Parathyroid adenoma (tissue), 2 donors: Measurements from ENCODE around the gene NEO1.

ENCODE experiments used
- H2AFZ ChIP-seq: fragments of 300-600 bp; sonication (generic); one replicate; pipeline ENCODE4 v1.7.0; 2017; ENCODE audit warnings: antibody characterized with exemption, mild to moderate bottlenecking
- H3K27ac ChIP-seq: fragments of 300-600 bp; sonication (generic); one replicate; pipeline ENCODE4 v1.7.0; 2017
- H3K27me3 ChIP-seq: fragments of 300-600 bp; sonication (generic); one replicate; pipeline ENCODE4 v1.7.0; 2017; ENCODE audit warnings: low read length; ENCODE audit not compliant: control insufficient read depth, insufficient read depth
- H3K36me3 ChIP-seq: fragments of 300-600 bp; sonication (generic); one replicate; pipeline ENCODE4 v1.7.0; 2017; ENCODE audit warnings: low read length; ENCODE audit not compliant: control insufficient read depth, insufficient read depth
- H3K4me1 ChIP-seq: fragments of 300-600 bp; sonication (generic); one replicate; pipeline ENCODE4 v1.7.0; 2017; ENCODE audit warnings: control low read depth
- H3K4me2 ChIP-seq: fragments of 300-600 bp; sonication (generic); one replicate; pipeline ENCODE4 v1.7.0; 2017; ENCODE audit warnings: low read length
- H3K4me3 ChIP-seq: fragments of 300-600 bp; sonication (generic); one replicate; pipeline ENCODE4 v1.7.0; 2017; ENCODE audit warnings: low read depth, low read length
- H3K79me2 ChIP-seq: fragments of 300-600 bp; sonication (generic); one replicate; pipeline ENCODE4 v1.7.0; 2017; ENCODE audit warnings: control low read depth
- H3K9ac ChIP-seq: fragments of 300-600 bp; sonication (generic); one replicate; pipeline ENCODE4 v1.7.0; 2017; ENCODE audit warnings: mild to moderate bottlenecking
- H3K9me3 ChIP-seq: fragments of 300-600 bp; sonication (generic); one replicate; pipeline ENCODE4 v1.7.0; 2017; ENCODE audit warnings: low read length; ENCODE audit not compliant: control insufficient read depth
- TF ChIP-seq, protein P1 (sequence below): fragments of 300-600 bp; sonication (generic); IDR thresholded peaks from one replicate; pipeline ENCODE4 v1.7.0; 2017; ENCODE audit warnings: antibody characterized with exemption, mild to moderate bottlenecking
- donor health status: primary hyperparathyroidism.

Gene NEO1

DNA sequence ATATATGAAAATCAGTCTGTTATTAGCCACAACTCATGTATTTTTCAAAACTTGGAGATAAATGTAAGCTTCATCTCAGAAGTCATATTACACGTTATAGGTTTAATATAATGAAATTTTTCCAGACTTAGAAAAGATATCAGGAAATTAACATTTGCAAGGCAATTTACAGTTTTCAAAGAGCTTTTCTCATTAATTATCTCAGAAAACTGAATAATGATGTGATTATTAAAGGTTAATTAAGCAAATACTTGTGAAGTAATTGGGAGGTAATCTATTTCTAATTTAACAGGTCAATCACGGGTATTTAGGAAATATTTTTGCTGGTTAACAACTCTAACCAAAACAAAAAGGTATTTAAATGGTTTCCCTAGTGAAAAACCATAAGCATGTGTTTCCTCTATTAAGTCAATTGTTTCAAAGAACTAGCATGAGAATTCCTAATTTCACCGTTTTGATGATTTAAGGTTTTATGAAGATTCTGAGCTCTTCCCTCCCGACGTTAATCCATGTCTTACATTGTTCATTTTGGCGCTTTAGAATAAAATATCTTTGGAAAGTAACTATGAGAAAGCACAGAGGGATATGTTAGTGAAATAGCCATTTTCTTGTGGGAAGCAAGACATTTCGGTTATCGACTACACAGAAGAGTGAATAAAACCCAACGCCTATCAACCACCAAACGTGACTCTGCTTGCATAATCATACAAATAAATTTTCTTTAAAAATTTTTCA, 1.5 kb upstream of the NEO1 start:
- Histone ChIP-seq H3K27me3 (no peaks in the 10 kb centered on the region), H3K27ac (peak overlapping the region; percentile 96)

DNA sequence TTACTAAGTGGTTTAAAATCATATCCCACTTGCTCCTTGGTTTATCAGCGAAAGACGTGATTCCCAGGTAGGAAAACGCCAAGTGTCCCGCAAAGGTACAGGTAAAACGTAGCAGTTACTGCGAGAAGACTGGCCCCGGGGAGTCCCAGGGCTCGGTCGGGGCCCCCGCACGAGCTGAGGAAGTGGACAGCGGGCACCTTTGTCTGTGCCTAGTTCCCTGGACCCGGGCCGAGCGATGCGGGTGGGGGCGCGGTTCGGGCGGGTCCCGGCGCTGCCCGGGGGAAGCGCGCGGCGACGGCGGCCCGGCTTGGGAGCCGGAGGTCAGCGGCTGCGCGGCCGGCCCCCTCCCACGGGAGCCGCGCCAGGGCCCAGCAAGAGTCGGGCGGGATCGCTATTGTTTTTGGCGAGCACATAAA, 864 bp upstream of the NEO1 start:
- Histone ChIP-seq H3K4me2 (peak overlapping the region; percentile 75), H3K27me3 (no peaks in the 10 kb centered on the region), H3K4me1 (peaks cover 8% of the 10 kb centered on the region), H3K9ac (peak overlapping the region; percentile 91), H3K4me3 (peak overlapping the region; percentile 72), H2AFZ (peak overlapping the region; percentile 82), H3K79me2 (no peaks in the 10 kb centered on the region), H3K36me3 (no peaks in the 10 kb centered on the region), H3K27ac (peak overlapping the region; percentile 96), H3K9me3 (no peaks in the 10 kb centered on the region)
- TF ChIP-seq, protein P1, sequence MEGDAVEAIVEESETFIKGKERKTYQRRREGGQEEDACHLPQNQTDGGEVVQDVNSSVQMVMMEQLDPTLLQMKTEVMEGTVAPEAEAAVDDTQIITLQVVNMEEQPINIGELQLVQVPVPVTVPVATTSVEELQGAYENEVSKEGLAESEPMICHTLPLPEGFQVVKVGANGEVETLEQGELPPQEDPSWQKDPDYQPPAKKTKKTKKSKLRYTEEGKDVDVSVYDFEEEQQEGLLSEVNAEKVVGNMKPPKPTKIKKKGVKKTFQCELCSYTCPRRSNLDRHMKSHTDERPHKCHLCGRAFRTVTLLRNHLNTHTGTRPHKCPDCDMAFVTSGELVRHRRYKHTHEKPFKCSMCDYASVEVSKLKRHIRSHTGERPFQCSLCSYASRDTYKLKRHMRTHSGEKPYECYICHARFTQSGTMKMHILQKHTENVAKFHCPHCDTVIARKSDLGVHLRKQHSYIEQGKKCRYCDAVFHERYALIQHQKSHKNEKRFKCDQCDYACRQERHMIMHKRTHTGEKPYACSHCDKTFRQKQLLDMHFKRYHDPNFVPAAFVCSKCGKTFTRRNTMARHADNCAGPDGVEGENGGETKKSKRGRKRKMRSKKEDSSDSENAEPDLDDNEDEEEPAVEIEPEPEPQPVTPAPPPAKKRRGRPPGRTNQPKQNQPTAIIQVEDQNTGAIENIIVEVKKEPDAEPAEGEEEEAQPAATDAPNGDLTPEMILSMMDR, result no peak

More for the DNA sequence above, 1.5 kb upstream of the NEO1 start:
- H3K4me3 ChIP-seq, result peak overlapping the region; percentile 72
- no peaks in the 10 kb centered on the region for H3K9me3 ChIP-seq
- peaks cover 8% of the 10 kb centered on the region for H3K4me1 ChIP-seq
- TF ChIP-seq, protein P1, result no peak
- no peaks in the 10 kb centered on the region for H3K79me2 ChIP-seq
- H3K36me3 ChIP-seq, result no peaks in the 10 kb centered on the region
- H3K9ac ChIP-seq, result no peak overlapping the region
- H3K4me2 ChIP-seq, result peak overlapping the region; percentile 75
- peak overlapping the region; percentile 82 for H2AFZ ChIP-seq

DNA sequence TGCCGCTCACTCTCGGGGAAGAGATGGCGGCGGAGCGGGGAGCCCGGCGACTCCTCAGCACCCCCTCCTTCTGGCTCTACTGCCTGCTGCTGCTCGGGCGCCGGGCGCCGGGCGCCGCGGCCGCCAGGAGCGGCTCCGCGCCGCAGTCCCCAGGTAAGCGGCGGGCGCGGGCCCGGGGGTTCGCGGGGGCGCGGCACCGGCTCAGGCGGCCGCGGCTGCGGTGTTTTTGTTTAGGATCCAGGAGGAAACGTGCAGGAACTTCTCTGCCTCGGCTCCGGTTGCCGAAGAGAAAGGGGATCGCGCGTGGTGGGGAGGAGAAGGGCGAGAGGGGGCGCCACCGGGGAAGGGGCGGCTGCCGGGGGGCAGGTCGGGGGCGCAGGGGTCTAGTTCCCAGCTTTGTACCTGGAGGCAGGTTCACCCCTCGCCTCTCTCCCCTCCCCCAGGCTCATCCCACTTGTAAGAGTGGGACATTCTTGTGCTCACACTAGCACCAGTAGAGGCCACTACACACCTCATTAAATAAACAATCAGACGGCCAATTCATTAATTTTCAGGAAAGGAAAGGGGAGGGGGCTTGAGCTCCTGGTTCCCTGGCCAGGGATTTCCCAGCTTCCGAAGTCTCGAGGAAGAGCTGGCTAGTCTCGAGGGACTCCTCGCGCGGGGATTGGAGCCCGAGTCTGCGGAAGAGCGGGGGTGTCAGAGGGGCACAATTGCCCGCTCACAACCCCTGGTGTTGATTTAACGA, 562 bp downstream of the NEO1 start:
- H3K9ac ChIP-seq, result no peak overlapping the region
- peak overlapping the region; percentile 56 for H3K4me3 ChIP-seq
- H3K4me2 ChIP-seq, result peak overlapping the region; percentile 66
- H3K36me3 ChIP-seq, result no peaks in the 10 kb centered on the region
- peak overlapping the region; percentile 58 for H2AFZ ChIP-seq
- no peak overlapping the region for H3K27ac ChIP-seq
- peaks cover 8% of the 10 kb centered on the region for H3K4me1 ChIP-seq
- H3K27me3 ChIP-seq, result no peaks in the 10 kb centered on the region
- TF ChIP-seq, protein P1, result peak; percentile 18
- no peaks in the 10 kb centered on the region for H3K79me2 ChIP-seq
- H3K9me3 ChIP-seq, result no peaks in the 10 kb centered on the region

DNA sequence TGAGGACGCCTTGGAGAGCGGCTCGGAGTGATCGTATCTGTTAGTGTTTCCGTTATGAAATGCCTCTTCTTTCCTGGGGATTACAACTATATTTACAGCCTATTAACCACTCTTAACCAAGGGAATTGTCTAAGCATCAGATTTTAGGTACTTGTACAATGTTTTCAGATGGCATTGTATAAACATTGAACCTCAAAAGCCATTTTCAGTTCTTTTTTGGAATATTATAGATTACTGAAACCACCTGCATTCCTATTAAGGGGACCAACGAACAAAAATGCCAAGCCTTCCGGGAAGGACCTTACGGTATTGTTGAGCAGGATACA, 1.1 kb downstream of the NEO1 start:
- peaks cover 8% of the 10 kb centered on the region for H3K4me1 ChIP-seq
- TF ChIP-seq, protein P1, result no peak
- H3K36me3 ChIP-seq, result no peaks in the 10 kb centered on the region
- no peak overlapping the region for H3K27ac ChIP-seq
- H3K4me2 ChIP-seq, result peak overlapping the region; percentile 66
- H3K9ac ChIP-seq, result no peak overlapping the region
- no peaks in the 10 kb centered on the region for H3K27me3 ChIP-seq
- H2AFZ ChIP-seq, result no peak overlapping the region
- H3K4me3 ChIP-seq, result peak overlapping the region; percentile 56
- H3K79me2 ChIP-seq, result no peaks in the 10 kb centered on the region
- H3K9me3 ChIP-seq, result no peaks in the 10 kb centered on the region
